Activated CD4-positive, alpha-beta T cell treated with anti-CD3 and anti-CD28 coated beads for 36 hours (primary cell): ENCODE data around the gene GPR173. TPM values are rescaled to one million over a fixed set of nuclear protein-coding genes. Genes with fewer than 3 reads are reported as not detected.

ENCODE experiments used
- ATAC-seq: fragments of 200-7000 bp; cut with Tn5 transposase; one replicate; pipeline ENCODE4 v1.10.0; 2021; ENCODE audit warnings: mild to moderate bottlenecking, moderate library complexity
- CTCF ChIA-PET: fragments of 350-600 bp; sonication (Branson Sonifier 250); formaldehyde crosslinking; loops from one replicate; lab custom pipeline; 2021; ENCODE audit warnings: antibody characterized with exemption; lab: Charles Lee
- POLR2A ChIA-PET: fragments of 350-600 bp; sonication (Branson Sonifier 250); formaldehyde crosslinking; loops from one replicate; lab custom pipeline; 2021; ENCODE audit warnings: antibody characterized with exemption, inconsistent platforms; lab: Charles Lee
- DNase-seq: peaks from one replicate; pipeline ENCODE4 v3.0.0-alpha.2; 2020
- H3K27ac Mint-ChIP-seq: one replicate; pipeline ENCODE4 v1.8.0; 2021; ENCODE audit warnings: mixed read lengths
- H3K27me3 Mint-ChIP-seq: one replicate; pipeline ENCODE4 v1.8.0; 2021; ENCODE audit warnings: mixed read lengths
- H3K36me3 Mint-ChIP-seq: one replicate; pipeline ENCODE4 v1.8.0; 2021; ENCODE audit warnings: low read depth, mixed read lengths
- H3K4me1 Mint-ChIP-seq: one replicate; pipeline ENCODE4 v1.8.0; 2021; ENCODE audit warnings: mixed read lengths
- H3K4me3 Mint-ChIP-seq: one replicate; pipeline ENCODE4 v1.8.0; 2021; ENCODE audit warnings: mild to moderate bottlenecking, moderate library complexity, mixed read lengths
- H3K9me3 Mint-ChIP-seq: one replicate; pipeline ENCODE4 v1.8.0; 2021; ENCODE audit warnings: low read depth, mixed read lengths
- intact Hi-C, 2 experiments: fragments of 100-400 bp; cut with DNase I in 1 of 2; cut with micrococcal nuclease in 1 of 2; formaldehyde crosslinking; loops; one replicate each; pipeline versions ENCODE4 v1.14.2 to v1.15.1; 2022 to 2024; cut with DNase I, micrococcal nuclease
- total RNA-seq, 2 experiments: library from RNA; stranded (reverse); gene quantifications; one replicate each; pipeline ENCODE4 v1.2.3, GENCODE V29; 2021

Gene GPR173
- total RNA-seq, 2 experiments from 2014 or later = 0.14 TPM; not detected in 1

GRCh38 chrX:53093177-53093655, 44.6 kb downstream of the GPR173 start:
- CTCF ChIA-PET = no interaction called here
- Mint-ChIP-seq H3K4me3 (peak overlapping the region; percentile 90), H3K4me1 (peaks cover 26% of the 10 kb centered on the region), H3K27ac (peak overlapping the region; percentile 91), H3K27me3 (no peaks in the 10 kb centered on the region), H3K9me3 (no peaks in the 10 kb centered on the region), H3K36me3 (peaks cover 6% of the 10 kb centered on the region)
- POLR2A ChIA-PET = no interaction called here
- peak; percentile 90 for DNase-seq
- peak; percentile 74 for ATAC-seq
- intact Hi-C loops = loop anchor here (1.0 to 10.0 kb wide), 7 partner anchors 11 to 521 kb away; partner anchors contain the start of gene TSPYL2 (in 1 of the 2)

- peak within 1 kb of the TSS; percentile 91 for H3K27ac Mint-ChIP-seq
- ATAC-seq (peak; percentile 89), DNase-seq (peak; percentile 86)
- peaks cover 3% of the 10 kb centered on the region for H3K36me3 Mint-ChIP-seq
- ChIA-PET POLR2A (interaction anchor here (0.6 to 0.8 kb wide), 2 partner anchors 12 to 32 kb away, joined by 3 to 6 read pairs; partner anchors contain the start of gene TSPYL2), CTCF (no interaction called here)
- intact Hi-C loops = loop anchor here (1.0 to 10.0 kb wide), 8 partner anchors 12 to 522 kb away; partner anchors contain the start of genes KDM5C (in 1 of the 2) and TSPYL2 (in 1 of the 2)
- peak within 1 kb of the TSS; percentile 90 for H3K4me3 Mint-ChIP-seq
- no peaks in the 10 kb centered on the region for H3K27me3 Mint-ChIP-seq
- peaks cover 19% of the 10 kb centered on the region for H3K4me1 Mint-ChIP-seq
- no peaks in the 10 kb centered on the region for H3K9me3 Mint-ChIP-seq
These were observed 45.4 kb downstream of the GPR173 start, which contains the start of gene KANTR for GRCh38 chrX:53093748-53094581. TSS of gene KANTR (plus strand) at chrX:53094142. CDS start at chrX:53124273, 30,131 bp downstream.

GRCh38 chrX:53094582-53094905, 46.0 kb downstream of the GPR173 start:
- CTCF ChIA-PET = interaction anchor here (0.7 kb wide), 1 partner anchor 146 kb away, joined by 4 read pairs; no protein-coding TSS in a partner anchor
- no peak for DNase-seq
- no peaks in the 10 kb centered on the region for H3K27me3 Mint-ChIP-seq
- intact Hi-C loops = loop anchor here (1.0 to 10.0 kb wide), 5 partner anchors 97 to 522 kb away; partner anchors contain the start of gene KDM5C (in 1 of the 2)
- no peaks in the 10 kb centered on the region for H3K9me3 Mint-ChIP-seq
- H3K4me3 Mint-ChIP-seq = peak overlapping the region; percentile 90
- no peak for ATAC-seq
- peak overlapping the region; percentile 91 for H3K27ac Mint-ChIP-seq
- H3K36me3 Mint-ChIP-seq = peaks cover 6% of the 10 kb centered on the region
- POLR2A ChIA-PET = interaction anchor here (0.8 kb wide), 1 partner anchor 13 kb away, joined by 6 read pairs; the partner anchor contains the start of gene TSPYL2
- H3K4me1 Mint-ChIP-seq = peaks cover 14% of the 10 kb centered on the region

- POLR2A ChIA-PET = no interaction called here
- H3K4me3 Mint-ChIP-seq = no peak overlapping the region
These were observed 47.2 kb downstream of the GPR173 start for GRCh38 chrX:53095796-53096195.

GRCh38 chrX:53114864-53115549, 66.4 kb downstream of the GPR173 start:
- no peaks in the 10 kb centered on the region for H3K9me3 Mint-ChIP-seq
- peaks cover 3% of the 10 kb centered on the region for H3K4me1 Mint-ChIP-seq
- ChIA-PET POLR2A (no interaction called here), CTCF (interaction anchor here (0.5 to 0.7 kb wide), 2 partner anchors 72 to 125 kb away, joined by 3 read pairs; no protein-coding TSS in a partner anchor)
- DNase-seq (no peak), ATAC-seq (no peak)
- no peak overlapping the region for H3K27ac Mint-ChIP-seq
- H3K27me3 Mint-ChIP-seq = no peaks in the 10 kb centered on the region
- no peak overlapping the region for H3K4me3 Mint-ChIP-seq
- H3K36me3 Mint-ChIP-seq = peaks cover 3% of the 10 kb centered on the region
- intact Hi-C loops = no loop called here

More at GRCh38 chrX:53095796-53096195, 47.2 kb downstream of the GPR173 start:
- Mint-ChIP-seq H3K27me3 (no peaks in the 10 kb centered on the region), H3K4me1 (peaks cover 14% of the 10 kb centered on the region), H3K27ac (no peak overlapping the region), H3K36me3 (peaks cover 8% of the 10 kb centered on the region), H3K9me3 (no peaks in the 10 kb centered on the region)
- intact Hi-C loops = loop anchor here in 1 of 2 experiments (10.0 kb wide), 1 partner anchor 99 kb away; no protein-coding TSS in a partner anchor
- ATAC-seq (no peak), DNase-seq (no peak)
- CTCF ChIA-PET = interaction anchor here (0.6 to 0.8 kb wide), 3 partner anchors 20 to 1177 kb away, joined by 3 read pairs; no protein-coding TSS in a partner anchor

GRCh38 chrX:53115550-53115874, 66.9 kb downstream of the GPR173 start:
- intact Hi-C loops = no loop called here
- H3K27me3 Mint-ChIP-seq = no peaks in the 10 kb centered on the region
- ATAC-seq = no peak
- POLR2A ChIA-PET = no interaction called here
- peaks cover 3% of the 10 kb centered on the region for H3K4me1 Mint-ChIP-seq
- peaks cover 3% of the 10 kb centered on the region for H3K36me3 Mint-ChIP-seq
- no peak for DNase-seq
- CTCF ChIA-PET = interaction anchor here (0.7 kb wide), 1 partner anchor 71 kb away, joined by 3 read pairs; no protein-coding TSS in a partner anchor
- no peak overlapping the region for H3K4me3 Mint-ChIP-seq
- no peak overlapping the region for H3K27ac Mint-ChIP-seq
- H3K9me3 Mint-ChIP-seq = no peaks in the 10 kb centered on the region

GRCh38 chrX:53116101-53116500, 67.5 kb downstream of the GPR173 start:
- H3K4me1 Mint-ChIP-seq = peaks cover 3% of the 10 kb centered on the region
- ATAC-seq (no peak), DNase-seq (no peak)
- intact Hi-C loops = no loop called here
- no peaks in the 10 kb centered on the region for H3K9me3 Mint-ChIP-seq
- no peak overlapping the region for H3K27ac Mint-ChIP-seq
- POLR2A ChIA-PET = no interaction called here
- H3K27me3 Mint-ChIP-seq = no peaks in the 10 kb centered on the region
- CTCF ChIA-PET = no interaction called here
- peaks cover 3% of the 10 kb centered on the region for H3K36me3 Mint-ChIP-seq
- H3K4me3 Mint-ChIP-seq = no peak overlapping the region

- ATAC-seq (no peak), DNase-seq (no peak)
- POLR2A ChIA-PET = interaction anchor here (0.6 kb wide), 1 partner anchor 470 kb away, joined by 7 read pairs; no protein-coding TSS in a partner anchor
- peaks cover 8% of the 10 kb centered on the region for H3K36me3 Mint-ChIP-seq
- H3K4me1 Mint-ChIP-seq = peaks cover 13% of the 10 kb centered on the region
- CTCF ChIA-PET = no interaction called here
- no peaks in the 10 kb centered on the region for H3K27me3 Mint-ChIP-seq
- no peak overlapping the region for H3K4me3 Mint-ChIP-seq
- intact Hi-C loops = no loop called here
- no peak overlapping the region for H3K27ac Mint-ChIP-seq
- H3K9me3 Mint-ChIP-seq = peaks cover 2% of the 10 kb centered on the region
These were observed 73.4 kb downstream of the GPR173 start for GRCh38 chrX:53122013-53122412.

- H3K9me3 Mint-ChIP-seq = peaks cover 2% of the 10 kb centered on the region
- H3K27ac Mint-ChIP-seq = no peak overlapping the region
- intact Hi-C loops = no loop called here
- ATAC-seq = no peak
- no peaks in the 10 kb centered on the region for H3K27me3 Mint-ChIP-seq
- DNase-seq = no peak
- POLR2A ChIA-PET = no interaction called here
- no peak overlapping the region for H3K4me3 Mint-ChIP-seq
- H3K4me1 Mint-ChIP-seq = peaks cover 13% of the 10 kb centered on the region
- CTCF ChIA-PET = no interaction called here
- peaks cover 7% of the 10 kb centered on the region for H3K36me3 Mint-ChIP-seq
These were observed 76.9 kb downstream of the GPR173 start for GRCh38 chrX:53125506-53125905.

- Mint-ChIP-seq H3K9me3 (peaks cover 2% of the 10 kb centered on the region), H3K4me1 (peaks cover 13% of the 10 kb centered on the region), H3K4me3 (no peak overlapping the region), H3K36me3 (peaks cover 10% of the 10 kb centered on the region), H3K27ac (no peak overlapping the region), H3K27me3 (no peaks in the 10 kb centered on the region)
- intact Hi-C loops = no loop called here
- ChIA-PET POLR2A (interaction anchor here (0.7 kb wide), 1 partner anchor 32 kb away, joined by 3 read pairs; the partner anchor contains the start of gene KANTR), CTCF (interaction anchor here (0.6 to 1.4 kb wide), 2 partner anchors 13 to 558 kb away, joined by 3 read pairs; no protein-coding TSS in a partner anchor)
- ATAC-seq = no peak
- no peak for DNase-seq
These were observed 77.8 kb downstream of the GPR173 start for GRCh38 chrX:53126377-53126776.
